22Rv1 (cell line): ENCODE measurements around the gene RWDD2A.

ENCODE experiments used
- ZFX ChIP-seq: fragments of 450-650 bp; IDR thresholded peaks from 2 replicates; pipeline ENCODE4 v1.6.1; 2017; ENCODE audit warnings: antibody characterized with exemption, borderline replicate concordance
- TF ChIP-seq, protein P1 (sequence below): fragments of 450-650 bp; IDR thresholded peaks from 2 replicates; pipeline ENCODE4 v1.5.1; 2017; ENCODE audit warnings: mild to moderate bottlenecking

GRCh38 chr6:83192456-83192855 lies 701 bp upstream of the RWDD2A start:
- TF ChIP-seq, protein P1, sequence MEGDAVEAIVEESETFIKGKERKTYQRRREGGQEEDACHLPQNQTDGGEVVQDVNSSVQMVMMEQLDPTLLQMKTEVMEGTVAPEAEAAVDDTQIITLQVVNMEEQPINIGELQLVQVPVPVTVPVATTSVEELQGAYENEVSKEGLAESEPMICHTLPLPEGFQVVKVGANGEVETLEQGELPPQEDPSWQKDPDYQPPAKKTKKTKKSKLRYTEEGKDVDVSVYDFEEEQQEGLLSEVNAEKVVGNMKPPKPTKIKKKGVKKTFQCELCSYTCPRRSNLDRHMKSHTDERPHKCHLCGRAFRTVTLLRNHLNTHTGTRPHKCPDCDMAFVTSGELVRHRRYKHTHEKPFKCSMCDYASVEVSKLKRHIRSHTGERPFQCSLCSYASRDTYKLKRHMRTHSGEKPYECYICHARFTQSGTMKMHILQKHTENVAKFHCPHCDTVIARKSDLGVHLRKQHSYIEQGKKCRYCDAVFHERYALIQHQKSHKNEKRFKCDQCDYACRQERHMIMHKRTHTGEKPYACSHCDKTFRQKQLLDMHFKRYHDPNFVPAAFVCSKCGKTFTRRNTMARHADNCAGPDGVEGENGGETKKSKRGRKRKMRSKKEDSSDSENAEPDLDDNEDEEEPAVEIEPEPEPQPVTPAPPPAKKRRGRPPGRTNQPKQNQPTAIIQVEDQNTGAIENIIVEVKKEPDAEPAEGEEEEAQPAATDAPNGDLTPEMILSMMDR: no peak
- no peak for TF ChIP-seq ZFX
